Endothelial cell (in vitro differentiated cells): ENCODE data around the gene BSPRY. TPM values are rescaled to one million over a fixed set of nuclear protein-coding genes. Genes with fewer than 3 reads are reported as not detected.
A peak's percentile ranks its signal among the peaks of the same experiment; 100 is the strongest.

Experiments used
- DNase-seq: peaks from one replicate; pipeline ENCODE4 v3.0.0; 2021; ENCODE audit warnings: low spot score
- H3K27ac Mint-ChIP-seq: one replicate; pipeline ENCODE4 v1.8.0; 2021; ENCODE audit warnings: mixed read lengths, inconsistent platforms; ENCODE audit not compliant: unreplicated experiment
- H3K27me3 Mint-ChIP-seq: one replicate; pipeline ENCODE4 v1.8.0; 2021; ENCODE audit warnings: mild to moderate bottlenecking, moderate library complexity, mixed read lengths, inconsistent platforms; ENCODE audit not compliant: unreplicated experiment
- H3K36me3 Mint-ChIP-seq: one replicate; pipeline ENCODE4 v1.8.0; 2021; ENCODE audit warnings: mild to moderate bottlenecking, low read depth, mixed read lengths, inconsistent platforms; ENCODE audit not compliant: unreplicated experiment
- H3K4me1 Mint-ChIP-seq: one replicate; pipeline ENCODE4 v1.8.0; 2021; ENCODE audit warnings: mild to moderate bottlenecking, mixed read lengths, inconsistent platforms; ENCODE audit not compliant: unreplicated experiment
- H3K4me3 Mint-ChIP-seq: one replicate; pipeline ENCODE4 v1.8.0; 2021; ENCODE audit warnings: mild to moderate bottlenecking, mixed read lengths, inconsistent platforms; ENCODE audit not compliant: unreplicated experiment
- H3K9me3 Mint-ChIP-seq: one replicate; pipeline ENCODE4 v1.8.0; 2021; ENCODE audit warnings: mixed read lengths, inconsistent platforms; ENCODE audit not compliant: unreplicated experiment
- CTCF ChIP-seq: fragments of 200-600 bp; sonication (generic); IDR thresholded peaks from one replicate; pipeline ENCODE4 v1.5.0; 2021; ENCODE audit warnings: antibody characterized with exemption; ENCODE audit not compliant: unreplicated experiment
- long read RNA-seq: library from polyadenylated mRNA; unstranded; transcript quantifications from one replicate; pipeline ENCODE4 v2.0.0, GENCODE V29; 2020; ENCODE audit not compliant: unreplicated experiment
- total RNA-seq: library from RNA; stranded (reverse); fragmentation: NEBNext Ultra II Directional; extraction: Animal tissue kit (Norgen Biotek cat#: 25700); gene quantifications from one replicate; pipeline ENCODE4 v1.2.1, GENCODE V29; 2021; ENCODE audit not compliant: unreplicated experiment

BSPRY gene
- total RNA-seq = 0.15 TPM
- long read RNA-seq = 0 reads

DNA sequence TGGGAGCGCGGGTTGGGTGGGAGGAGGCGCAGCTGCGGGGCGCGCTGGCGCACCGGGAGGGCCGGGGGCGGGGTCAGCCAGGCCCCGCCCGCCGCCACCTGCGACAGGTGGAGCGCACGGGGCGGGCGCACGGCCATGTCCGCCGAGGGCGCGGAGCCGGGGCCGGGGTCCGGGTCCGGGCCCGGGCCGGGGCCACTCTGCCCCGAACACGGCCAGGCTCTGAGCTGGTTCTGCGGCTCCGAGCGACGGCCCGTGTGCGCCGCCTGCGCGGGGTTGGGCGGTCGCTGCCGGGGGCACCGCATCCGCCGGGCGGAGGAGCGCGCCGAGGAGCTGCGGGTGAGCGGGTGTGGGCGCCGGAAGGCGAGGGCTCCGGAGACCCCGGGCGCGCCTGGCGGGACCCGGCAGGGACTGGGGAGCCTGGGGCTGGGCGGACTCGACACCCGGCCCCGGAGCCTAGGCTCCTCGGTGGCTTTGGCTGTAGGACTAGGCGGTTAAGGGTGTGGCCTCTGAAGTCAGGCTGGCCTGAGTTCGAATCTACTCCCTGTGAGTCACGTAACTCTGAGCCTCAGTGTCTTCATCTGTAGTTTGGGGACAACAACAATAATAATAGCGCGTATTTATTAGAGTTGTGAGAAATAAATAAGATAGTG lies at the start of gene BSPRY:
TSS of gene BSPRY (plus strand) at position 97 of the 650 bp plus-strand sequence. CDS start at position 136, 39 bp downstream.
- Mint-ChIP-seq H3K4me1 (peaks cover 9% of the 10 kb centered on the region), H3K27me3 (peaks cover 12% of the 10 kb centered on the region), H3K27ac (no peak within 1 kb of the TSS), H3K4me3 (peak within 1 kb of the TSS; percentile 83), H3K36me3 (no peaks in the 10 kb centered on the region), H3K9me3 (no peaks in the 10 kb centered on the region)
- TF ChIP-seq CTCF = no peak
- peak; percentile 26 for DNase-seq

- Mint-ChIP-seq H3K27ac (no peak overlapping the region), H3K4me3 (no peak overlapping the region), H3K4me1 (peaks cover 10% of the 10 kb centered on the region), H3K27me3 (peaks cover 6% of the 10 kb centered on the region), H3K9me3 (no peaks in the 10 kb centered on the region), H3K36me3 (no peaks in the 10 kb centered on the region)
- TF ChIP-seq CTCF = no peak
- no peak for DNase-seq
Measured at GRCh38 chr9:113299800-113300292, 49.5 kb upstream of the BSPRY start.

GRCh38 chr9:113301548-113301947 lies 47.8 kb upstream of the BSPRY start:
- TF ChIP-seq CTCF = no peak
- DNase-seq = no peak
- peaks cover 6% of the 10 kb centered on the region for H3K27me3 Mint-ChIP-seq
- peaks cover 10% of the 10 kb centered on the region for H3K4me1 Mint-ChIP-seq
- H3K27ac Mint-ChIP-seq = no peak overlapping the region
- H3K36me3 Mint-ChIP-seq = no peaks in the 10 kb centered on the region
- H3K9me3 Mint-ChIP-seq = no peaks in the 10 kb centered on the region
- no peak overlapping the region for H3K4me3 Mint-ChIP-seq

DNA sequence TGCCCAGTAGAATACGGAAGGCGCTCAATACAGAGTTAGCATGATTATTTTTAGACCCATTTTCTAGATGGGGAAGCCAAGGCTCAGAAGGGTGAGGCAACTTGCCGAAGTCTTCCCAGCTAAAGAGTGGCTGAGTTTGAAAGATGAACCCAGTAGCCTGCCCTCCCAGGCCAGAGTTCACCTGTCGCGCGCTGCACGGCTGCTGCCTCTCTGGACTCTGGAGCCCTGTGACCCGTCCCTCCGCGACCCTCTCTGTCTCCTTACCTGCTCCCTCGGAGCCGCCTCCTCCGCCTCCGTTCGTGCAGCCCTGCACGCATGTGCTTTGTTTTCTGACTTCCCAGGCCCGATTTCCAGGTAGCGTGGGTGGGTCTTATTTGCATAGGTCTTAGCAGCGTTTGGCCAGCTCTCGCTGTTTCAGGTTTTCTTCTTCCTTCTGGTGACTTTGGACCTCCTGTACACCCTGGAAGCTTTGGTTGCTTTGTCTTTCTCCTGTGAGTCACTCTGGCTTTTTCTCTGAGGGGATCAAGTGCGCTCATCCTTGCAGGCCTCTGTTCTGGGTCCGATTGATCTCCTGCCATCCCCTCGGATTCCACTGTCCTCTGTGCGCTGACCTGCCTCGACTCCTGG lies 46.4 kb upstream of the BSPRY start, which contains the start of gene RNF183:
TSS of gene RNF183 (minus strand) at position 585 of the 627 bp plus-strand sequence. CDS start 5,192 bp downstream, outside the sequence.
- H3K27me3 Mint-ChIP-seq = peaks cover 6% of the 10 kb centered on the region
- H3K4me3 Mint-ChIP-seq = no peak within 1 kb of the TSS
- no peaks in the 10 kb centered on the region for H3K9me3 Mint-ChIP-seq
- H3K36me3 Mint-ChIP-seq = no peaks in the 10 kb centered on the region
- peaks cover 10% of the 10 kb centered on the region for H3K4me1 Mint-ChIP-seq
- TF ChIP-seq CTCF = no peak
- DNase-seq = no peak
- no peak within 1 kb of the TSS for H3K27ac Mint-ChIP-seq

DNA sequence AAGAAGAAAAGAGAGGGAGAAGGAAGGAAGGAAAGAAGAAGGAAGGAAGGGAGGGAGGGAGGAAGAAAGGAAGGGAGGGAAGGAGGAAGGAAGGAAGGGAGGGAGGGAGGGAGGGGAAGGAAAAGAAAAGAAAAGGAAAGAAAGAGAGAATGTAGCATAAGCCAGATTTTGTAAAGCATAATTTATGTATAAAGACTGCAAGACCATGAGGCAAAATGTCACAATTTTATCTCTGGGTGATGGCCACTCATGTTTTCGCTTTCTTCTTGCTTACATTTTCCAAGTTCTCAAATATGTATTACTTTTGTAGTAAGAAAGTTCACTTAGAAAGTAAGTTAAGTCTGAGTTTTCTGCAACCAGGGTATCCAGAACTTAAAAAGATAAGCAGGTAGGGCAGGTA lies 42.8 kb upstream of the BSPRY start:
- Mint-ChIP-seq H3K4me1 (no peaks in the 10 kb centered on the region), H3K27me3 (peaks cover 2% of the 10 kb centered on the region), H3K27ac (no peak overlapping the region), H3K4me3 (no peak overlapping the region), H3K36me3 (no peaks in the 10 kb centered on the region), H3K9me3 (no peaks in the 10 kb centered on the region)
- no peak for DNase-seq
- no peak for TF ChIP-seq CTCF
